A549 (cell line): ENCODE data around the gene USP36.

Experiments used
- CTCF ChIP-seq: fragments of >200 bp; sonication (Bioruptor Twin); formaldehyde crosslinking; IDR thresholded peaks from 3 replicates; pipeline ENCODE4 v1.5.1; 2016
- EP300 ChIP-seq, 2 experiments: fragments of >200 bp; sonication (Bioruptor Twin); formaldehyde crosslinking; IDR thresholded peaks; 2 replicates in 1 of 2; 3 replicates in 1 of 2; pipeline ENCODE4 v1.6.1; 2016 to 2017
- ESRRA ChIP-seq: fragments of 150-350 bp; IDR thresholded peaks from 2 replicates; pipeline ENCODE4 v1.6.1; 2014; ENCODE audit warnings: mild to moderate bottlenecking, low read length, borderline replicate concordance
- JUNB ChIP-seq: fragments of >200 bp; sonication (Bioruptor Twin); formaldehyde crosslinking; IDR thresholded peaks from 2 replicates; pipeline ENCODE4 v1.6.1; 2016
- KDM1A ChIP-seq: fragments of 200-600 bp; sonication (generic); IDR thresholded peaks from 2 replicates; pipeline ENCODE4 v1.6.1; 2016; ENCODE audit warnings: low read depth, mild to moderate bottlenecking
- NFE2L2 ChIP-seq: fragments of 150-350 bp; conservative IDR thresholded peaks from 2 replicates; pipeline ENCODE4 v1.6.1; 2014; ENCODE audit warnings: low read length
- PHF8 ChIP-seq: fragments of 200-600 bp; sonication (generic); IDR thresholded peaks from 2 replicates; pipeline ENCODE4 v1.6.1; 2016; ENCODE audit warnings: low read depth, mild to moderate bottlenecking, antibody characterized with exemption, moderate library complexity, borderline replicate concordance
- POLR2A ChIP-seq: IDR thresholded peaks from 2 replicates; pipeline ENCODE4 v1.6.1; 2012; ENCODE audit warnings: mild to moderate bottlenecking, low read length
- RCOR1 ChIP-seq: fragments of 150-350 bp; IDR thresholded peaks from 2 replicates; pipeline ENCODE4 v1.6.1; 2014; ENCODE audit warnings: antibody characterized with exemption, low read length, low read depth
- RFX5 ChIP-seq: fragments of 450-650 bp; IDR thresholded peaks from 2 replicates; pipeline ENCODE4 v1.7.1; 2014; ENCODE audit warnings: antibody characterized with exemption, mild to moderate bottlenecking, moderate library complexity
- TF ChIP-seq, protein P1 (sequence below): fragments of 200-600 bp; sonication (generic); IDR thresholded peaks from 2 replicates; pipeline ENCODE4 v1.6.1; 2016; ENCODE audit warnings: antibody characterized with exemption, mild to moderate bottlenecking, moderate library complexity
- TF ChIP-seq, protein P2 (sequence below): fragments of 450-650 bp; IDR thresholded peaks from 2 replicates; pipeline ENCODE4 v1.6.1; 2014; ENCODE audit warnings: antibody characterized with exemption

DNA sequence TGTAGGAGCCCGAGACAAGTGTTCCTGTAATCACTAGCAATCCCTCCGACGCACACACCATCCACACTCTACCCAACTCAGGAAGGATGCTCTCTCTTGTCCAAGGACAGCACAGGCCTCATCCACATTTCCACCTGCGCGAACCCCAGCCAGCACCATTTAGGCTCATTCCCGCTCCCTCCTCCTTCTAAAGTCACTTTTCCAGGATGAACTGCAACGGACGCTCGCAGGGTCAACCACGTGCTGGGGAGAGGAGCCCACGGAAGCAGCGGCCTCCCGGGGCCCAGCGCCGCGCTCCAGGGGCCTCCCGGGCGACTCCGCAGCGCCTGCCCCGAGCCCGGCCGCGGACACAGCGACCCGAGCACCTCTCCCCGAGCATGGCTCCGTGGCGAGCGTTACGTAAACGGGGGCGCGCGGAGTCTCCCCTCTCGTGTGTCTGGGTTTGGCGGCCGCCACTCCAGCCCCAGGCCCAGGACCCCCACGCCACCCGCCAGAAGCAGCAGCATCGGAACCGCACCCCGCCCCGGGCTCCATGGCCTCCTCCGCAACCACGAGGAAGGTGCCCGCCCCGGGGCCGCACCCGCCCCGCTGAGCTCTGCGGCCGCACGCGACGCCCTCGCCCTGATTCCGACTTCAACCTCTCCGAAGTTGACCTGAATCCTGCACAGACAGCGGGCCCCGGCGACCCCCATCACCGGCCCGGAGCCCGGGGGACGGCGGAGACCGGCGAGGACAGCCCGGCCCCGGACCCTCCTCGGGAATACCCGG lies 668 bp downstream of the USP36 start:
- TF ChIP-seq, protein P1, sequence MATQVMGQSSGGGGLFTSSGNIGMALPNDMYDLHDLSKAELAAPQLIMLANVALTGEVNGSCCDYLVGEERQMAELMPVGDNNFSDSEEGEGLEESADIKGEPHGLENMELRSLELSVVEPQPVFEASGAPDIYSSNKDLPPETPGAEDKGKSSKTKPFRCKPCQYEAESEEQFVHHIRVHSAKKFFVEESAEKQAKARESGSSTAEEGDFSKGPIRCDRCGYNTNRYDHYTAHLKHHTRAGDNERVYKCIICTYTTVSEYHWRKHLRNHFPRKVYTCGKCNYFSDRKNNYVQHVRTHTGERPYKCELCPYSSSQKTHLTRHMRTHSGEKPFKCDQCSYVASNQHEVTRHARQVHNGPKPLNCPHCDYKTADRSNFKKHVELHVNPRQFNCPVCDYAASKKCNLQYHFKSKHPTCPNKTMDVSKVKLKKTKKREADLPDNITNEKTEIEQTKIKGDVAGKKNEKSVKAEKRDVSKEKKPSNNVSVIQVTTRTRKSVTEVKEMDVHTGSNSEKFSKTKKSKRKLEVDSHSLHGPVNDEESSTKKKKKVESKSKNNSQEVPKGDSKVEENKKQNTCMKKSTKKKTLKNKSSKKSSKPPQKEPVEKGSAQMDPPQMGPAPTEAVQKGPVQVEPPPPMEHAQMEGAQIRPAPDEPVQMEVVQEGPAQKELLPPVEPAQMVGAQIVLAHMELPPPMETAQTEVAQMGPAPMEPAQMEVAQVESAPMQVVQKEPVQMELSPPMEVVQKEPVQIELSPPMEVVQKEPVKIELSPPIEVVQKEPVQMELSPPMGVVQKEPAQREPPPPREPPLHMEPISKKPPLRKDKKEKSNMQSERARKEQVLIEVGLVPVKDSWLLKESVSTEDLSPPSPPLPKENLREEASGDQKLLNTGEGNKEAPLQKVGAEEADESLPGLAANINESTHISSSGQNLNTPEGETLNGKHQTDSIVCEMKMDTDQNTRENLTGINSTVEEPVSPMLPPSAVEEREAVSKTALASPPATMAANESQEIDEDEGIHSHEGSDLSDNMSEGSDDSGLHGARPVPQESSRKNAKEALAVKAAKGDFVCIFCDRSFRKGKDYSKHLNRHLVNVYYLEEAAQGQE: no peak
- TF ChIP-seq CTCF: no peak
- TF ChIP-seq, protein P2, sequence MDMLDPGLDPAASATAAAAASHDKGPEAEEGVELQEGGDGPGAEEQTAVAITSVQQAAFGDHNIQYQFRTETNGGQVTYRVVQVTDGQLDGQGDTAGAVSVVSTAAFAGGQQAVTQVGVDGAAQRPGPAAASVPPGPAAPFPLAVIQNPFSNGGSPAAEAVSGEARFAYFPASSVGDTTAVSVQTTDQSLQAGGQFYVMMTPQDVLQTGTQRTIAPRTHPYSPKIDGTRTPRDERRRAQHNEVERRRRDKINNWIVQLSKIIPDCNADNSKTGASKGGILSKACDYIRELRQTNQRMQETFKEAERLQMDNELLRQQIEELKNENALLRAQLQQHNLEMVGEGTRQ: no peak
- no peak for TF ChIP-seq EP300 (IDR thresholded peaks at IDR 0.05)
- TF ChIP-seq KDM1A: no peak
- no peak for TF ChIP-seq JUNB
- TF ChIP-seq ESRRA: no peak
- no peak for TF ChIP-seq RCOR1
- no peak for TF ChIP-seq POLR2A
- TF ChIP-seq NFE2L2: no peak
- TF ChIP-seq RFX5: no peak
- no peak; the same call in 1 of the 2 replicates for TF ChIP-seq PHF8
